ENCODE results near the gene CADPS2.

DNA sequence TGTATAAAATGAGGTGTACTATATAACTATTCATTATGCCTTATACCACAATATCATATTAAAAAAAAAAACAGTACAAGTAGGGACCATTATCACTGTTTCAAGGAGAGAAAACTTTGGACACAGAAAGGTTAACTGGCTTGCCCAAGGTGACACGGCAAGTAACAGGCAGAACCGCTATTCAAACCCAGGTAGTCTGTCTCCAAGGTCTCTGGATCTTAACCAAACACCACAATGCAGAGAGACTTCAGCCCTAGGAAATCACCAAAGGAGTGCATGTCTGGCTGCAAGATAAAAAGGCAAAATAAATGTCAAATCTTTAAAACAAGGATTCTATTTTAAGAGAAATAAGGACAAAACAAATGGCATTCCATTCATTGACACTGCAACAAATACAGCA, 56.3 kb downstream of the CADPS2 start:
- TF ChIP-seq, protein P1, sequence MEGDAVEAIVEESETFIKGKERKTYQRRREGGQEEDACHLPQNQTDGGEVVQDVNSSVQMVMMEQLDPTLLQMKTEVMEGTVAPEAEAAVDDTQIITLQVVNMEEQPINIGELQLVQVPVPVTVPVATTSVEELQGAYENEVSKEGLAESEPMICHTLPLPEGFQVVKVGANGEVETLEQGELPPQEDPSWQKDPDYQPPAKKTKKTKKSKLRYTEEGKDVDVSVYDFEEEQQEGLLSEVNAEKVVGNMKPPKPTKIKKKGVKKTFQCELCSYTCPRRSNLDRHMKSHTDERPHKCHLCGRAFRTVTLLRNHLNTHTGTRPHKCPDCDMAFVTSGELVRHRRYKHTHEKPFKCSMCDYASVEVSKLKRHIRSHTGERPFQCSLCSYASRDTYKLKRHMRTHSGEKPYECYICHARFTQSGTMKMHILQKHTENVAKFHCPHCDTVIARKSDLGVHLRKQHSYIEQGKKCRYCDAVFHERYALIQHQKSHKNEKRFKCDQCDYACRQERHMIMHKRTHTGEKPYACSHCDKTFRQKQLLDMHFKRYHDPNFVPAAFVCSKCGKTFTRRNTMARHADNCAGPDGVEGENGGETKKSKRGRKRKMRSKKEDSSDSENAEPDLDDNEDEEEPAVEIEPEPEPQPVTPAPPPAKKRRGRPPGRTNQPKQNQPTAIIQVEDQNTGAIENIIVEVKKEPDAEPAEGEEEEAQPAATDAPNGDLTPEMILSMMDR (IDR thresholded peaks at IDR 0.05) = no peak
- no peak for TF ChIP-seq POLR2A (IDR thresholded peaks at IDR 0.05)
